ENCODE measurements around the gene APOBEC4.

Gene APOBEC4

DNA sequence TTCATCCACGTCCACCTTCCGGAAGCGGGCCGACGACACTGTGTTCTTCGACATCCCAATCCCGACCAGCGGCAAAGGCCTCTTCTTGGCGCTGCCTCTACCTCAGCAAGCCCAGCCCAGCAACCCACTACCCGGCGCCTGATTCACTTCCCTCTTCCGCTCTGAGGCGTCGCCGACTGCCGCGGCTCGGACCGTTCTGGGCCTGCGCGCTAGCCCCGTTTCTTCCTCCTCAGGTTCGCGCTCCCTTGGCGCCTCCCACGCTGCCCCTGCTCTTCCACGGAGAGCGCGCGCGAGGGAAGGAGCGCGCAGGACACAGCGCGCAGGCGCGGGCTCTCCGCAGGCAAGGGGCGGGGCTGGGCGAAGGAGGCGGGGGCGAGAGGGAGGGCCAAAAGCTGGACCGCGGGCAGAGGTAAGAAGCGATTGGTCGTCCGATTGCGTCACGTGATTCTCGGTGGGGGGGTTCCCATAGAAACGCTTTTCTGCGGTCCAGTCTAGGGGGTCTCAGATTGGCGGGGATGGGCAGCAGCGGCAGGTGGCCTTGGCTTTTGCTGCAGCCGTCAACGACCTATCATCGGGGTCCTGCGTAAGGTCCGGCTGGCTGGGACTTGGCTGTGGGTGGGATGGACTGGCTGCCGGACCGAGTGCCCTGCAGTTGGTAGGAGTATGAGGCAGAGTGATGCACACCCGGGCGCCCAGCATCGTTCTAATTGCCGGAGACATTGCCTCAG lies 17.3 kb downstream of the APOBEC4 start, which contains the start of gene ARPC5:
Gene ARPC5, minus strand, starts transcription at position 178 of the 728 bp plus-strand sequence. Its CDS starts 124 bp downstream, at position 54.
- Histone ChIP-seq H3K27ac (replicated peaks) (peak within 1 kb of the TSS; percentile 89), H3K4me3 (replicated peaks; ENCODE audit: insufficient read depth, low read length) (peak within 1 kb of the TSS; percentile 97), H3K27me3 (ENCODE audit: insufficient read depth, poor library complexity, severe bottlenecking) (no peaks in the 10 kb centered on the region)
- peak; percentile 96 to 97 for DNase-seq (ENCODE audit: low read depth in 1 of 2, low spot score in 1 of 2)
- peak; percentile 93 for TF ChIP-seq SPI1 (IDR thresholded peaks at IDR 0.05; ENCODE audit: borderline replicate concordance, low read depth)
- peak; percentile 38; the same call in 1 of the 2 replicates for TF ChIP-seq GABPA (IDR thresholded peaks at IDR 0.05; ENCODE audit: low read depth)
- no peak for TF ChIP-seq CTCF (IDR thresholded peaks at IDR 0.05; ENCODE audit: insufficient read depth, low read length)
- TF ChIP-seq, protein P1, sequence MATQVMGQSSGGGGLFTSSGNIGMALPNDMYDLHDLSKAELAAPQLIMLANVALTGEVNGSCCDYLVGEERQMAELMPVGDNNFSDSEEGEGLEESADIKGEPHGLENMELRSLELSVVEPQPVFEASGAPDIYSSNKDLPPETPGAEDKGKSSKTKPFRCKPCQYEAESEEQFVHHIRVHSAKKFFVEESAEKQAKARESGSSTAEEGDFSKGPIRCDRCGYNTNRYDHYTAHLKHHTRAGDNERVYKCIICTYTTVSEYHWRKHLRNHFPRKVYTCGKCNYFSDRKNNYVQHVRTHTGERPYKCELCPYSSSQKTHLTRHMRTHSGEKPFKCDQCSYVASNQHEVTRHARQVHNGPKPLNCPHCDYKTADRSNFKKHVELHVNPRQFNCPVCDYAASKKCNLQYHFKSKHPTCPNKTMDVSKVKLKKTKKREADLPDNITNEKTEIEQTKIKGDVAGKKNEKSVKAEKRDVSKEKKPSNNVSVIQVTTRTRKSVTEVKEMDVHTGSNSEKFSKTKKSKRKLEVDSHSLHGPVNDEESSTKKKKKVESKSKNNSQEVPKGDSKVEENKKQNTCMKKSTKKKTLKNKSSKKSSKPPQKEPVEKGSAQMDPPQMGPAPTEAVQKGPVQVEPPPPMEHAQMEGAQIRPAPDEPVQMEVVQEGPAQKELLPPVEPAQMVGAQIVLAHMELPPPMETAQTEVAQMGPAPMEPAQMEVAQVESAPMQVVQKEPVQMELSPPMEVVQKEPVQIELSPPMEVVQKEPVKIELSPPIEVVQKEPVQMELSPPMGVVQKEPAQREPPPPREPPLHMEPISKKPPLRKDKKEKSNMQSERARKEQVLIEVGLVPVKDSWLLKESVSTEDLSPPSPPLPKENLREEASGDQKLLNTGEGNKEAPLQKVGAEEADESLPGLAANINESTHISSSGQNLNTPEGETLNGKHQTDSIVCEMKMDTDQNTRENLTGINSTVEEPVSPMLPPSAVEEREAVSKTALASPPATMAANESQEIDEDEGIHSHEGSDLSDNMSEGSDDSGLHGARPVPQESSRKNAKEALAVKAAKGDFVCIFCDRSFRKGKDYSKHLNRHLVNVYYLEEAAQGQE (IDR thresholded peaks at IDR 0.05; ENCODE audit: insufficient replicate concordance, low read depth) = no peak
- TF ChIP-seq POLR2AphosphoS5 (IDR thresholded peaks at IDR 0.05; ENCODE audit: low read depth) = peak; percentile 88

DNA sequence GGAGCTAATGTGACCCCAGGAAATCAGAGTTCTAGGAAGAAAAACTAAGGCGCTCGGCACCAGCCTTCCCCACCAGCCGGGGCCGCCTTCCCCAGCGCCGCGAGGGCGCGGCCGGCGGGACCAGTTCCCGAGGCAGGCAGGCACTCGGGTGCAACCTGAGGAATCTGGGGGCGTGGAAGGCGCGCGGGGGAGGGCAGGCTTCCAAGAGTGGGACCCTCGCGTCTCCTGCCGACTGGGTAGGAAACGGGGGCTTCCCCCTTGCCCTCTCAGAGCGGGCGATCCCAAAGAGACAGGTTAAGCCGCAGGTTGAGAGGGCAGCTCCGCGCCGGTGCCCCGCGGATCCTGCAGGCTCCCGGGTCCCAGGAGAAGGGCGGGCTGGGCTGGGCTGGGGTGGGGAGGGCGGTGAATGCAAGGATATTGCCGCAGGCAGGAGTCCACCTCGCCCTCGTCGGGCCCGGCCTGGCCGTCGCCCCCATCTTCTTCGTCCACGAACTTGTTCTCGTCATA lies 18.0 kb downstream of the APOBEC4 start:
- peak overlapping the region; percentile 89 for H3K27ac ChIP-seq (replicated peaks)
- TF ChIP-seq GABPA (IDR thresholded peaks at IDR 0.05; ENCODE audit: low read depth) (no peak), SPI1 (IDR thresholded peaks at IDR 0.05; ENCODE audit: borderline replicate concordance, low read depth) (no peak), POLR2AphosphoS5 (IDR thresholded peaks at IDR 0.05; ENCODE audit: low read depth) (no peak)
- TF ChIP-seq, protein P1 (IDR thresholded peaks at IDR 0.05; ENCODE audit: insufficient replicate concordance, low read depth) = no peak
- peak overlapping the region; percentile 97 for H3K4me3 ChIP-seq (replicated peaks; ENCODE audit: insufficient read depth, low read length)
- H3K27me3 ChIP-seq (ENCODE audit: insufficient read depth, poor library complexity, severe bottlenecking) = no peaks in the 10 kb centered on the region
- DNase-seq (ENCODE audit: low read depth in 1 of 2, low spot score in 1 of 2) = peak in 1 of 2 experiments; percentile 17

GRCh38 chr1:183634429-183635065 lies 18.6 kb downstream of the APOBEC4 start:
- H3K27ac ChIP-seq (replicated peaks) = peak overlapping the region; percentile 89
- no peak for TF ChIP-seq SPI1 (IDR thresholded peaks at IDR 0.05; ENCODE audit: borderline replicate concordance, low read depth)
- no peak for TF ChIP-seq CTCF (IDR thresholded peaks at IDR 0.05; ENCODE audit: insufficient read depth, low read length)
- TF ChIP-seq POLR2AphosphoS5 (IDR thresholded peaks at IDR 0.05; ENCODE audit: low read depth) = no peak
- TF ChIP-seq GABPA (IDR thresholded peaks at IDR 0.05; ENCODE audit: low read depth) = no peak
- TF ChIP-seq, protein P1 (IDR thresholded peaks at IDR 0.05; ENCODE audit: insufficient replicate concordance, low read depth) = no peak
- H3K27me3 ChIP-seq (ENCODE audit: insufficient read depth, poor library complexity, severe bottlenecking) = no peaks in the 10 kb centered on the region
- peak overlapping the region; percentile 97 for H3K4me3 ChIP-seq (replicated peaks; ENCODE audit: insufficient read depth, low read length)
- DNase-seq (ENCODE audit: low read depth in 1 of 2, low spot score in 1 of 2) = no peak
